HCT116 (cell line): ENCODE data around the gene GBGT1.

Experiments used
- POLR2A ChIP-seq: IDR thresholded peaks from 2 replicates; pipeline ENCODE4 v1.7.0; 2011; ENCODE audit warnings: borderline replicate concordance; ENCODE audit not compliant: insufficient read depth, insufficient read length; ENCODE audit errors: extremely low read depth
- POLR2AphosphoS5 ChIP-seq: IDR thresholded peaks from 2 replicates; pipeline ENCODE4 v1.6.1; 2011; ENCODE audit warnings: mild to moderate bottlenecking, low read depth, low read length, moderate library complexity
- SP1 ChIP-seq: IDR thresholded peaks from 2 replicates; pipeline ENCODE4 v1.6.1; 2012; ENCODE audit warnings: low read depth
- ZNF274 ChIP-seq: fragments of 200-500 bp; sonication (Bioruptor generic); IDR thresholded peaks from 2 replicates; pipeline ENCODE4 v1.6.1; 2014; ENCODE audit warnings: mild to moderate bottlenecking, low read depth, low read length, inconsistent platforms
- TF ChIP-seq, protein P1 (sequence below), 3 experiments: fragments of 200-600 bp in 1 of 3; sonication (generic) in 1 of 3; IDR thresholded peaks in 2 of 3; conservative IDR thresholded peaks in 1 of 3; 2 replicates each; pipeline ENCODE4 v1.5.1; 2012 to 2017; ENCODE audit warnings: low read depth in 2 of 3, low read length in 2 of 3, antibody characterized with exemption in 1 of 3, borderline replicate concordance in 1 of 3, control low read depth in 1 of 3, mild to moderate bottlenecking in 1 of 3, mixed read lengths in 1 of 3, mixed run types in 1 of 3, moderate library complexity in 1 of 3; ENCODE audit not compliant: insufficient read depth in 1 of 3
- TF ChIP-seq, protein P2 (sequence below): IDR thresholded peaks from 2 replicates; pipeline ENCODE4 v1.6.1; 2011; ENCODE audit warnings: mild to moderate bottlenecking, low read length, moderate library complexity; ENCODE audit not compliant: insufficient replicate concordance; ENCODE audit errors: extremely low read depth

DNA sequence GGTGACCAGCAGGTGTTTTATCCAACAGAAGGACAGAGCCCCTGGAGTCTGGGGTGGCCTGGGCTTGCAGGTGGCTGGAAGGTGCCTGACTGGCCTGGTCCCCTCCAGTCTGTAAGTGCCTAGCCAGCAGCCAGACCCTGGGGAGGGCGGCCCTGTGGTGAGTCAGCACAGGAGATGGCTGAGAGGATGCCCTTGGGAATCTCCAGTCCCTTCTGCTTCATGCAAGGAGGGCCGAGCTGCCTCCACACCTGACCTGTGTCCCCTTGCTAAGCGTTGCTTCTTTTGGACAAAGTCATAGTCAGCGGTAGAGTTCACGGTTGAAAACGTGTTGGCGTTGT lies 25.1 kb upstream of the GBGT1 start:
- TF ChIP-seq, protein P1, sequence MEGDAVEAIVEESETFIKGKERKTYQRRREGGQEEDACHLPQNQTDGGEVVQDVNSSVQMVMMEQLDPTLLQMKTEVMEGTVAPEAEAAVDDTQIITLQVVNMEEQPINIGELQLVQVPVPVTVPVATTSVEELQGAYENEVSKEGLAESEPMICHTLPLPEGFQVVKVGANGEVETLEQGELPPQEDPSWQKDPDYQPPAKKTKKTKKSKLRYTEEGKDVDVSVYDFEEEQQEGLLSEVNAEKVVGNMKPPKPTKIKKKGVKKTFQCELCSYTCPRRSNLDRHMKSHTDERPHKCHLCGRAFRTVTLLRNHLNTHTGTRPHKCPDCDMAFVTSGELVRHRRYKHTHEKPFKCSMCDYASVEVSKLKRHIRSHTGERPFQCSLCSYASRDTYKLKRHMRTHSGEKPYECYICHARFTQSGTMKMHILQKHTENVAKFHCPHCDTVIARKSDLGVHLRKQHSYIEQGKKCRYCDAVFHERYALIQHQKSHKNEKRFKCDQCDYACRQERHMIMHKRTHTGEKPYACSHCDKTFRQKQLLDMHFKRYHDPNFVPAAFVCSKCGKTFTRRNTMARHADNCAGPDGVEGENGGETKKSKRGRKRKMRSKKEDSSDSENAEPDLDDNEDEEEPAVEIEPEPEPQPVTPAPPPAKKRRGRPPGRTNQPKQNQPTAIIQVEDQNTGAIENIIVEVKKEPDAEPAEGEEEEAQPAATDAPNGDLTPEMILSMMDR (IDR thresholded peaks at IDR 0.05 in 2 of 3, conservative IDR thresholded peaks at IDR 0.05 in 1 of 3; ENCODE audit: borderline replicate concordance in 1 of 3, insufficient read depth in 1 of 3, low read depth in 2 of 3, low read length in 2 of 3), result no peak
- TF ChIP-seq, protein P2, sequence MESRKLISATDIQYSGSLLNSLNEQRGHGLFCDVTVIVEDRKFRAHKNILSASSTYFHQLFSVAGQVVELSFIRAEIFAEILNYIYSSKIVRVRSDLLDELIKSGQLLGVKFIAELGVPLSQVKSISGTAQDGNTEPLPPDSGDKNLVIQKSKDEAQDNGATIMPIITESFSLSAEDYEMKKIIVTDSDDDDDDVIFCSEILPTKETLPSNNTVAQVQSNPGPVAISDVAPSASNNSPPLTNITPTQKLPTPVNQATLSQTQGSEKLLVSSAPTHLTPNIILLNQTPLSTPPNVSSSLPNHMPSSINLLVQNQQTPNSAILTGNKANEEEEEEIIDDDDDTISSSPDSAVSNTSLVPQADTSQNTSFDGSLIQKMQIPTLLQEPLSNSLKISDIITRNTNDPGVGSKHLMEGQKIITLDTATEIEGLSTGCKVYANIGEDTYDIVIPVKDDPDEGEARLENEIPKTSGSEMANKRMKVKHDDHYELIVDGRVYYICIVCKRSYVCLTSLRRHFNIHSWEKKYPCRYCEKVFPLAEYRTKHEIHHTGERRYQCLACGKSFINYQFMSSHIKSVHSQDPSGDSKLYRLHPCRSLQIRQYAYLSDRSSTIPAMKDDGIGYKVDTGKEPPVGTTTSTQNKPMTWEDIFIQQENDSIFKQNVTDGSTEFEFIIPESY, result no peak
- TF ChIP-seq ZNF274, result no peak
- TF ChIP-seq POLR2AphosphoS5, result no peak
- no peak for TF ChIP-seq POLR2A
- TF ChIP-seq SP1, result no peak
